ENCODE results near the gene GRK4.
"Not testable (repeated sequence)": the region's sequence is repeated elsewhere in the genome, so short reads cannot be mapped to it uniquely, and the experiment has no call there.

GRK4 gene

DNA sequence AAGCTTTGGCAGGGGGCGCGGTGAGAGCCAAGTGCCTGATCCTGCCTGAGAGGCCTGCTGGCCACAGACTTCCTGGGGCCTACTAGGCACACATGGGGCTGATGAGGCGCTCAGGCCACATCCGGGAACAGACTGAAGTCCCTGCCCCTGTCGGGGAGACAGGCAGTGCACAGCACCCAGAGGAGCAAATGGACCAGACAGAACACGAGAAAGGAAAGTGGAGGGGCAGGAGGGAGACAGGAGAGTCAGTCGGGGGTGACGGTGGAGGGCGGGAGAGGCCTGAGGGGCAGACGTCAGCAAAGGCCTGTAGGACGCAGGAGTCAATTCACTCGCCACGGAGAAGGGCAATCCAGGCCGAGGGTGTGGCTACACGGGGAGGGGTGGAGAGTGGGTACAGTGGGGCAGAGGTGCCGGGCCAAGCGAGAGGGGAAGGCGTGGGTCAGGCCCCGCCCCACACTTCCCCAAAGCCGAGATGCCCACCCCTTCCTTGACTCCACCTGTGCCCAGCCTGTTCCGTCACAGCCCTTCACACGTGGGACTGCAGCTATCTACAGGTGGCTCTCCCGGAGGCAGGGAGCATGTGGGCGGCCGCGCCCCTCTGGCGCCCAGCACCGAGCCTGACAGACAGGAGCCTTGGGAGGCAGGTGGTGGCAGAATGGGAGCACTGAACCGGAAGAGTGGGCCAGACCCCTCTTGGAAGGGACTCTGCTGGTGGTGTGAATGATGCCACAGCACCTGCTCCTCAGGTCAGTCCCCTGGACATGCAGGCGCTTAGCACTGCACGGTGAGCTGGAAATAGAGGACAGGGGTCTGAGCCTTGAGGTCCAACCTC, 20.6 kb upstream of the GRK4 start:
- DNase-seq: no peak

DNA sequence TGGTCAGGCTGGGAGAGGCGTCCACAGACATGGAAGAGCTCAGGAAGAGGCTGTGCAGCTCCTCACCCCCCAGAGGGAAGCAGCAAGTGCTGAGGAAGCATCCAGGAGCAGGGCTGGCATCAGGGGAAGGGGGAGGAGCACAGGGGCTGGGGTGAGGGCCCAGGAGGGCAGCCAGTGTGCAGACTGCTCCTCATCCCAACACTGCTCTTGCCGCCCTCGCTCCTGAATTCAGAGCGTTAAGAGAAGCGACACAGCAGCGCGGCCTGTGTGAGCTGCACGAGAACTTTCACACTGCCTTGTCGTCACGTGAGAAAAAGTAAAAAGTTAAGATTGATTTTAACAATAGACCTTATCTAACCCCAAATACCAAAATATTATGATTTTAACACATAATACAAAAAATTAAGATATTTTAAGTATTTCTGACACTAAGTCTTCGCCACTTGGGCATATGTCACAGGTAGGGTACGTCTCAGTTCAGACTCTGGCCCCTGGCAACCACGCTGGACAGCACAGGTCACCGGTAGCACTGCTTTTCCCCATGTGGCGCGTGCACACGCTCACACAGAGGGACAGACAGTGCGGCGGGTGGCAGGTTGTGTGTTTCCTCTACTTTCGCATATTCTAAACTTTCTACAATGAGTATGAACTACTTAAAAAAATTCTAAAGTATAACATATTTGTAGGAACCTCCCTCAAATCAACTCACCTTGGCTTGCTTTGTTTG, 19.8 kb upstream of the GRK4 start:
- DNase-seq: no peak

DNA sequence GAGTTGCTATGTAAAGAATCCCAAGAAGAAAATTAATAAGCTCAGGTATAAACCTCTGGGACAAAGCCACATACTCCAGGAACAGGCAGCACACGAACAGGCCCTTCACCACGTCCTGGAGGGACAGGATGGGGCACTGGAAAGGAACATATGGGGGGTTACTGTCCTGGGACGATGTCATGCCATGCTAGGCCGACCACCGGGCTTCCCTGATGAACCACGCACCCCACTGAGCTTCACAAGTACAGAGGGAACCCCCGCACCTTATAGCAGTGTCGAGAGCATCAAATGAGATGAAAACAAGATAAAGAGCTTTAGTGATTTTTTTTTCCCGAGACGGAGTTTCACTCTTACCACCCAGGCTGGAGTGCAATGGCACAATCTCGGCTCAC, 19.3 kb upstream of the GRK4 start:
- no peak for DNase-seq

DNA sequence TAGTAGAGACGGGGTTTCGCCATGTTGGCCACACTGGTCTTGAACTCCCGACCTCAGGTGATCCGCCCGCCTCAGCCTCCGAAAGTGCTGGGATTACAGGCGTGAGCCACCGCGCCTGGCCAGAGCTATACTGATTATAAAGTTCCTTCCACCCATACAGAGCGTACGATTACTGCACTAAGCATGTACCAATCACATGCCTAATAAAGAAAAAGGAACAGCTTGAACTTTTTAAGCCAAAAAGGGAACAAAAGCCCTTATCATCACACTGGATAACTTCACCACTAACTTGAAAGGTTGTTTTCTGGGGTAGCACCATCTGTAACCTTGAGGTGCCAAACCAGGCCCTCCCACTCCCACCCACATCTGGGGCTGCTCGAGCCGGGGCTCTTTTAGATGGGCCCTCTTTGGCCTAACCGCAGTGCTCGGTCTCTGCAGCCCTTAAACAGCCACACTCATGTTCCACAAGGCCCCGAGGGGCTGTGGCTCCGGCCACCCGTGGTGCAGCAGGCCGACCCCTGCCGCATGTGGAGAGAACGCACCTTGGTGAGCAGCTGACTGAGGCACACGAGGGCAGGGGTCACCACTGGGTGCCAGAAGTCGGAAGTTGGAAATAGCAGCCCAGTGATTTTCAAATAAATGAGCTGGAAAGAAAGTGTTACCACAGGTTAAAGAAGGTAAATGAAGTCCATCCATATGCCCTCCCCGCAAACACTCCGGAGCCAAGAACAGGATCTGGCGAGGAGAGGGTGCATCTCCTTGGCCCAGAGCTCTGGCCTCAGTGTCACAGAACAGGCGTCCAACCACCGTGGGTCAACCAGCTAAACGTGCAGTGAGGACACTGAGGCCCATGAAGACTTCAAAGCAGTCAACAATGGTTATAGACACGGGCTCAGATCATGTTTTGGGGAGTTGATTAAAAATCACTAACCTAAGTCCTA, 18.5 kb upstream of the GRK4 start:
- DNase-seq: no peak

DNA sequence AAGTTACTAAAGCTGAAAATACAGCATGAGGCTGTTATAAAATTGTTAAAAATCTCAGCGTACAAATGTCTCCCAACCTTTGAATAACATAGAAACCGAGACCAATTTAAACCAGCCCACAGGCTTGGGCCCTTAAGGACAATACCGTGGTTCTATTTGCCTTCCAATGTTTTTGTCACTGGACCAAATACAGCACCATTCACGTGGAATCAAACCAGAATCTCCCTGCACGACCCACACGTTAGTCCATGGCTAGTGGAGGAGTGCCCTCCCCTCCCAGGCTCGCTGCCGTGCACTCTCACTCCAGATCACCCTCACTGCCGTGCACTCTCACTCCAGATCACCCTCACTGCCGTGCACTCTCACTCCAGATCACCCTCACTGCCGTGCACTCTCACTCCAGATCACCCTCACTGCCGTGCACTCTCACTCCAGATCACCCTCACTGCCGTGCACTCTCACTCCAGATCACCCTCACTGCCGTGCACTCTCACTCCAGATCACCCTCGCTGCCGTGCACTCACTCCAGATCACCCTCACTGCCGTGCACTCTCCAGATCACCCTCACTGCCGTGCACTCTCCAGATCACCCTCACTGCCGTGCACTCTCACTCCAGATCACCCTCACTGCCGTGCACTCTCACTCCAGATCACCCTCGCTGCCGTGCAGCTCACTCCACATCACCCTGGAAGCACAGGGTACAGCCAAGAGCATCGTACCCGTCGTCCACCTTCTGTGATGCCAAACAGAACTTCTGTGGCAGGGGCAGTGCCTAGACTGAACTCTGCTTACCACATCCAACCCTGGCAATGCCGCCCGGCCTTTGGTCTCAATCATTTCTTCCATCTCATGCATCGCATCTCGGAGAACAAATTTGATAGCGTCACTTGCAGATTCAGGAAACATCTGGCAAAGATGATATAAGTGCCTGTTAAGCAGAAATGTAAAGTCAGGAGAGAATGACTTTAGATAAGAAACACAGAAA, 17.5 kb upstream of the GRK4 start:
- DNase-seq: not testable (repeated sequence)

DNA sequence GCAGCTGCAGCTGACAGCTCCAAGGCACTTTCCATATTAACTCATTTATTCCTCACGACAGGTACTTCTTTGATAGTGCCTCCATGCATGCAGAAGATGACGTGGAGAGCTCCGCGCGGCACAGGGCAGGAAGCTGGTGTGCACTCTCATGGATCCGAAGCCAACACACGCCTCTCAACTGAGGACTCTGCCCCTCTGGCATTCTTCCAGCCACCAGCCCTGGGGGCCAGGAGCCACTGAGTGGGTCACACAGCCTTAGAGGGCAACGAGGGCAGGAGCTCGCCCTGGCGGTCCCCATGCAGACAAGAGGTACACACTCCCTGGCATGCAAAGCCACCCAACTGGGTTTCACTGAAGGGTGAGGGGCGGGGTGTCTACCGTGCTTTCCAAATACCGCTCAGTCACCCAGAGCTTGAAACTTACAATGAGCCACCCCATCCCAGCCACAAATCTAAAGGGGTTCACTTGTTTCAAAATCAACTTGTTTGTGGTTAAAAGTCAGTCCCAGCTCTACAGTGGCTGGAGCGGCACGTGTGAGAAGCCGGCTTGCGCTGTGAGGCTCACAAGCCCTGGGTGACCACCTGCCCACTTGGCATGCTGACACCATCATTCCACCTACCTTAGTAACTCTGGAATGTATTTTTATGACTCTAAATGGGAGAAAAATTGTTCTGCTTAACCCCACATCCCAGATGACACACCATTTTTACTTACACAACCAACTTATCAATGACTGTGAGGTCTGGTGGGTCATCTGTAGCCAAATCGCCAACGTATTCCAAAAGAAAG, 16.4 kb upstream of the GRK4 start:
- DNase-seq: no peak

DNA sequence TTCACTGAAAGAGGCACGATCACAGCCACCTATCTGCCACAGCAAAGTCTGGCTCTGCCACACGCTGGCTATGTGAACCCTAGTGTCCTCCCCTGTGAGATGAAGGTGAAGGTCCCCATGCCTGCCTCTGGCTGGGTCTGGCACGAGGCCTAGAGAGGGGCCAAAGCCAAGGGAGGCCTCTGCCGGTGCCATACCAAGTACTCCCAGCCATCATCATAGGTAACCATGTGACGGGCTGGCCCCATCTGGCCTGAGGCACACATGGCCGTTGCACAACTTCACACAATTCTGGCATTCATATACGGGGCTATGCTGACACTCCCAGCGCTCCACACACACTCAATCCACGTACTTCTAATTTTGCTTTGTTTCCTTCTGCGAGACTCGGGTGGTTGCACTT, 15.4 kb upstream of the GRK4 start:
- no peak for DNase-seq

DNA sequence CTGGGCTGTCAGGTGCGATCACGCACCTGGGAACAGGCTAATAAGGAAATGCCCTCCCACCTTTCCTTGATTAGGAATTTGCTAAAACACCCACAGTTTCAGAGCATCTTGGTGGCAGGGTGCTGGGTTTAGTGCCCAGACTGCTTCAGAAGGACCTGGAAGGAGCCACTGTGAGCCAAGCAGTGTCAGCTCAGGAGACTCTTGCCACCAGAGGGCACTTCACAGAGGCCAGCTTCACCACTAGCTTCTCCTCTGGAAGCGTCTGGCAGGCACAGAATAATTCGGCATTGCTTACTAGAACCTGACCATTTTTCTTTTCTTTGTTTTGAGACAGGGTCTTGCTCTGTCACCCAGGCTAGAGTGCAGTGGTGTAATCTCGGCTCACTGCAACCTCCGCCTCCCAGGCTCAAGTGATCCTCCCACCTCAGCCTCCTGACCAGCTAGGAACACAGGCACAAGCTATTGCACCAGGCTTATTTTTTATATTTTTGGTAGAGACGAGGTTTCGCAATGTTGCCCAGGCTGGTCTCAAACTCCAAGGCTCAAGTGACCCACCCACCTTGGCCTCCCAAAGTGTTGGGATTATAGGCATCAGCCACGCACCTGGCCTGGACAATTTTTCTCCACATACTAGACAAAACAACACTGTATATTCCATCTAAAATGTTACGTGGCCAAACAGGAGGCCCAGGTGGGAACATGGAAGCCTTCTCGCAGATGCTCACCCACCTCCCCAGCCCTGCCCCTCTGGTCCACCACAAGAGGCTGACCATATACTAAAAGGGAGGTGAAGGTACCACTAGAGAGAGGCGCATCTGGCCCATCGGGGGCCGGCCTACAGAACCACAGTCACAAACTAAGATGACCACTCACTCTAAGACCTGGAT, 14.2 kb upstream of the GRK4 start:
- DNase-seq: no peak

DNA sequence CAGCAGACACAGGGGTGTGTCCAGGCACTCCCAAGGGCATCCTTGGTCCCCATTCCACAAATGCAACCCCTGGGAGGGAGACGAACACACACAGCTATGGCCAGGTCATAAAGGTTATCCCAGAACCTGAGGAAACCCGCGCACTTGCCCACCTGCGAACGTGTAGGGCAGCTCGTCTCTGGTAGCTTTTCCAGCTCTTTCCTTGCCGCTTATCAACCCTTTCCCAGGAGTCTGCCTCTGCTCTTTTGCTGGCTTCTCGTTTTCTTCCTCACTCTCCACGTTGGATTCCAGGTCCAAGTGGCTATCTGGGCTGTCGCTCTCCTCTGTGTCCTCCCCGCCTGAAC, 13.6 kb upstream of the GRK4 start:
- DNase-seq: no peak

DNA sequence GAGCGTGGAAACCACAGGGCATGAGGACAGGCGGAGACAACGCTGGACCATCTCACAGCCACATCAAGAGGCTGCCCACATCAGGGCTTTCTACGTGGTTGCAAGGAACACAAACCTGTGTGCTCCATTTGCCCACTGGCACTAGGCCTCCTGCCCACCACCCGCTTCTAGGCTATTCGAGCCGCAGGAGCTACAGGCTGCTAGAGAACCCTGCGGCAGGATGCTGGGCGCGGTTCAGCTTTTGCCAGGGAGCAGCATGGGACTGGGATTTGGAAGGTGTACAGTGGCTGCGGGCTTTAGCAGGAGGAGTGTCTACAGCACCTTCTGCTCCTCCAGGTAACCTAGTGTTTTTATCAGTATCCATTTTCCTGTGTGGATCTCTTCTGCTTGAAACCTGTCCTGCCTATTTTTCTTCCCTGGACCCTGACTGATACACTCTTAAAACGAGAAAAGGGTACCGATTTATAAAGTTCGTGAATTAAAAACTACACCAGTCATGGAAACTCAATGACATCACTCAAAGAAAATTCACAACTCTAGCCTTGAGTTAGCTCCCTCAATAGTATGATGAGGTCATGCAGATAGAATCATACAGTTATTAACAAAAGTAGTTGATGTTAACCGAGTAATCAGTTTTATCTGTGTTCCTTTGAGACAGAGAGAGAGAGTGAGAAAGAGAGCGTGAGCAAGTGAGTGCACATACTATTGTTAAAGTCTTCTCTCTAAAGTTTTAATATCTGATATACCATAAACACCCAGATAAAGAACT, 13.0 kb upstream of the GRK4 start:
- no peak for DNase-seq

DNA sequence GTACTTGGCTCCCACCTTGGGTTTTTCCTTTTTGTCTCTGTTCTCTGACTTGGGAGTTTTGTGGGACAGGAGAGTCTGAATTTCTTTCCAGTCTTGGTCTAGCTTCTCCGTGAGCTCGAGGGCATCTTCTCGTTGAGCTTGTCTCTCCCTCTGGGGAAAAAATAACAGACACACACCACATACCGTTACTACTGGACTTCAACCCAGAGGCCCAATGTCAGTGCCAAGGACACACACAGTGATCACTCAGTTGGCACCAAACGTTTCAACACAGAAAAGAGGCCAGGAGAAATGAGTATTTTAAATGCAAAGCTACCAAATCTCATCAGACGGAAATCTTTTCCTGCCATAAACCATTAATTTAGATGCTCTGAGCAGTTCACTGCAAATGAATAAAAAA, 9.9 kb upstream of the GRK4 start:
- no peak for DNase-seq

DNA sequence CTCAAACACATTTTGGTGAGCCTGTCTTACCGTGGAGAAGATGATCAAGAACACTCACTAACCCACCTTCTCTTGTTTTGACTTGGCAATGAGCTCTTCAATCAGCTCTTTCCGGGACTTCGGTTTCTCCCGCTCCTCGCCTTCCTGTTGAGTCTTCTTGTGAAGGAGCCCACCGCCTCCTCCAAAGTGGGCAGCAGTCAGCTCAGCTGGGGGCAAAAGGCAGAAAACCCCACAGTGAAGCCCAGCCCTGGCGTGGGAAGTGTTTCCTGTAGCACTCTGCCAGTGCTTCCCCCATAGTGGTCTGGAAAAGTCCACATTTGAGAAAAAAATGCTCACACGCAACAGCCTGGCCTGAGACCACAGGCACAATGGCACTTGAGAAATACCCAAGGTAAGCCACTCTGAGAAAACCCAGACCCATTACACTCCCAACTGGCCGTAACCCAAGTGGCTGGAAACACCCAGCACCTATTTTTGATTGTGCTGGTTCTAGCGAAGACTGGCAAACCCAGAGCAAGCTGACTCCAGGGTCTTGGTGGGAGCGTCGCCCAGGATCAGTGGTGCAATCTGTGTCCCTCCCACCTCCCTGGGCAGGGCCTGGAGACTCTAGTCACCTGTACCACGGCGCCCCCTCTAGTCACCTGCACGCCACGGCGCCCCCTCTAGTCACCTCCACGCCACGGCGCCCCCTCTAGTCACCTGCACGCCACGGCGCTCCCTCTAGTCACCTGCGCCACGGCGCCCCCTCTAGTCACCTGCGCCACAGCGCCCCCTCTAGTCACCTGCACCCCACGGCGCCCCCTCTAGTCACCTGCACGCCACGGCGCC, 8.8 kb upstream of the GRK4 start:
- DNase-seq: no peak

DNA sequence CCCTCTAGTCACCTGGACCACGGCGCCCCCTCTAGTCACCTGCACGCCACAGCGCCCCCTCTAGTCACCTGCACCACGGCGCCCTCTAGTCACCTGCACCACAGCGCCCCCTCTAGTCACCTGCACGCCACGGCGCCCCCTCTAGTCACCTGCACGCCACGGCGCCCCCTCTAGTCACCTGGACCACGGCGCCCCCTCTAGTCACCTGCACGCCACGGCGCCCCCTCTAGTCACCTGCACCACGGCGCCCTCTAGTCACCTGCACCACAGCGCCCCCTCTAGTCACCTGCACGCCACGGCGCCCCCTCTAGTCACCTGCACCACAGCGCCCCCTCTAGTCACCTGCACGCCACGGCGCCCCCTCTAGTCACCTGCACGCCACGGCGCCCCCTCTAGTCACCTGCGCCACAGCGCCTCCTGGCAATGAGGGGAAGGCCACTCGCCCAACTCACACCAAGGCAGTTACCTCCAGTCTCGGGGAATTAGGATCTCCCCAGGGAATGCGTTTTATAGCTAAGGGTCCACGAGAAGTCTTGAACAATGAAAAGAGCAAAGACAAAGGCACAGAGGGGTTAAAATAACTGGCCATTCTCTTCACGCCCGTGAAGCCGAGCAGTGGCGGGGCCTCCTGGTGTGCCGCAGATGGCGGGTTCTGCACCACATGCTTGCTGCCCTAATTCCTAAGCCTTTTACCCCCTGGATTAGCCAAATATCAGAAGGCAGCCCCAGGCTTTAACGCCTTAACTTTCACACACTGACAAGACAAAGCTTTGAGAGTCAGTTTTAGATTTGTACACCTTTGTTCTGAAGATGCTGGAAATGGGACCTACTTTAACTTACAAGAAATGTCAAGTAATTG, 8.0 kb upstream of the GRK4 start:
- DNase-seq: not testable (repeated sequence)

DNA sequence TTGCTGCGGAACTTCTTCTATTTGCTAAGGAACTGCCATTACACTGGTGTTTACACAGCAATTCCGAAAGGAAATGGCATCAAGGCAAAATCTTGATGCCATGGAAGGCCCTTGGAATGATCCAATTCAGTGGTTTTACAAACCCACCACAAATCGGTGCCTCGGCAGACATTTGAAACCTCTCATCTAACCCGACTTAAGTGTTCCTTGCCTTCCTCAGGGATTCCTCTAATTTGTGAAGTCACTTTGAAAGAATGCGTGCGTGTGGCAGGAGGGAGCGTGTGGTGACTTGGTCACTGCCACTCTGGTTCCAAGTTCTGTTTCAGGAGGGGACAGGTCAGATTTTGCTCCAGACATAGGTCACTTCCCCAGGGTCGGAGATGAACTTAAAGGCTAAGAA, 4.9 kb upstream of the GRK4 start:
- DNase-seq: no peak

DNA sequence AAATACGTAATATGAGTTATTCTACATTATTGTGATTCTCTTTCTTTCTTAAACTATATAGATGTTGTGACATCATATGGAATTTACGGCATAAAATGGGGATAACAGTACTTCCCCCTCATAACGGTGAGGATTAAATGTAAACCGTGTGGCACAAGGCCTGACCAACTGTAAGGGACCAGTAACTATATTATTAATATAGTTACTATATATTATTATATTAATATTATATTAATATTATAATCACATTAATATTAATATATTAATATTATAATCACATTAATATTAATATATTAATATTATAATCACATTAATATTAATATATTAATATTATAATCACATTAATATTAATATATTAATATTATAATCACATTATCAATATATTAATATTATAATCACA, 2.9 kb upstream of the GRK4 start:
- DNase-seq: not testable (repeated sequence)

DNA sequence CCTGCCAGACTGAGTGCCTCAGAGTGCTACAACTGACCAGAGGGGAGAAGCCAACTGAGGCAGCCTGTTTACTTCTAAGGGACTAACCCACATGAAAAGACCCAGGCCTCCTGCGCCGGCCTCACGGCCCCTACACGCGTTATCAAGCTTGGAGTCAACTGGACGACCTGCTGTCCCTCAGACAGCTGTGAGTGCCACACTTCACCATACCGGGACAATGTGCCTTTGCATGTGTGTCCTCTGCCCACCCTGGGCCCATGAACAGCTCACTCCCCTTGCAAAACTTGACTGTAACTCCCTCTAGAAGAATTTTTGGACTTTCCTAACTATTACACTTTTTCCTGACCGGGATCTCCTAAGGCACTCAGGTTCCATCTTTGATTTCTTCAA, 2.0 kb upstream of the GRK4 start:
- DNase-seq: no peak

DNA sequence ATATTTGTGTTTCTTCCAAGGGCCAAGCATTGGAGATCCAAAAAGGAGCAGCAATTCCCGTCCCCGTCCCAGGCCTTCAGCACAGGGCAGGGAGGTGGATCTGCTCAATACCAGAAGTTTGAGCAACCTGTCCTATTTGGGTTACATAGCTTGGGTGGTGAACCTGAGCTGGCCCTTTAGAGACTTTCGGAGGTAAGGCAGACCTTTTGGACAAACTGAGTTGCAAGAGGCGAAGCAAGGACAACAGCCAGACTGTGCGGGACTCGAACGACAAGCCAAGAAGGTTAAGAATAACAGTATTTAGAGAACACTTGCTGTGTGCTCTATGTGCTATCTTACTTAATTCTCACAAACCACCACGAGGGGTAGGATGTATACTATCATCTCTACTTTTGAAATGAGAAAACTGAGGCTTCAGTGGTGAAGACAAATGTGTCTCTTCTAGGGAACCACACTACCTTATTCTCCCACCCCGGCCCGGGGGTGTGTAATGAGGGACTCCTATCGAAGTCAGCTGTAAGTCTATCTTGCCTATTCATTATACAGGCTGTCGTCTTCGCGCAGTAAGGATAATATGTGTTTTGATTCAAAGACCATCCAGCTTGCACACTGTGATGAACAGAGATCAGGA, 1.4 kb upstream of the GRK4 start:
- no peak for DNase-seq

Measured in activated effector memory CD4-positive, alpha-beta T cell treated with Interleukin-2 at 50 U/mL for 16 hours (primary cell).